GM12875 (cell line): ENCODE results near the gene XPNPEP1.
A peak's percentile ranks its signal among the peaks of the same experiment; 100 is the strongest.

Experiments used
- H3K4me3 ChIP-seq: one replicate; pipeline ENCODE4 v1.5.1; 2011; ENCODE audit warnings: low read depth, low read length, control low read depth
- CTCF ChIP-seq: IDR thresholded peaks from 2 replicates; pipeline ENCODE4 v1.5.1; 2011; ENCODE audit warnings: low read depth, mild to moderate bottlenecking, control low read depth, inconsistent platforms, low read length, moderate library complexity, borderline replicate concordance; ENCODE audit not compliant: insufficient read depth

Gene XPNPEP1

DNA sequence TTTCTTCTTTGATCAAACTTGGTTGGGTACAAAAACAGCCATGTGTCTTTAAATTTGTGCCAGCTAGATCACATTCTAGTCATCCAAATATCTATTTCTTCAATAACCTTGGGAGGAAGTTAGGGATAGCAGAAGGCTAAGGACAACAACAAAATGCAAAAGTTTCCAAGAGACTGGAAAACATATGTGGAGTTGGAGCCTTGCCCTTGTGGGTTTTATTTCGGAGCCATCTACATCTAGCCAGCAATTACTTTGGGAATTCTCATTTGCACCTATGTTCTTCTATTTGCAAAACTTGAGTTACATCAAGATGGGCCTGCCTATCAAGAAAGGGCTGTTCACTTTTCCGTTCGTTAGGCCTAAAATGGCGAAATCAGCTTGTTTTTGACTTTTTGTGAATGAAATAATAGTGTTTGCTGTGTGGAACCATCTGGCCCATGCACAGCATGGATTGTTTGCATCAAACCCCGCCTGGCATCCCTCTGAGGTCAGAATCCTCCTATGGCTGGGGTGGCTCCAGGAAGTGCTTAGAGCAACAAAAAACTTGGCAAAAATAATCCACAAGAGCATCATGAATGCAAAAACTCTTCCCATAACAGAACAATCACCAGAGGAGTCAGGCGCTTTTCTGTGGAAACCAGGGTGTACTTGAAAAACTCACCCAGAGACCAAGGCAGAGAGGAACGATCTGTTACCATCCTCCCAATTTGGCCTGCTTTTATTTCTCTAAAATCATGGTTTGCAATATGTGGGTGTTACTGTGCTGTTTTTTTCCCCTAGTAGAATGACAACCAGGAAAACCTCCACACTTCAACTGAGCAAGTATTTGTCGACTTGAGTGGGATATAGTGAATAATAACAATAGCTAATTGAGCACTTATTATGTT lies 36.2 kb upstream of the XPNPEP1 start:
- TF ChIP-seq CTCF = no peak
- H3K4me3 ChIP-seq = no peak overlapping the region

GRCh38 chr10:109958059-109958458 lies 34.7 kb upstream of the XPNPEP1 start:
- TF ChIP-seq CTCF = no peak
- H3K4me3 ChIP-seq = no peak overlapping the region

DNA sequence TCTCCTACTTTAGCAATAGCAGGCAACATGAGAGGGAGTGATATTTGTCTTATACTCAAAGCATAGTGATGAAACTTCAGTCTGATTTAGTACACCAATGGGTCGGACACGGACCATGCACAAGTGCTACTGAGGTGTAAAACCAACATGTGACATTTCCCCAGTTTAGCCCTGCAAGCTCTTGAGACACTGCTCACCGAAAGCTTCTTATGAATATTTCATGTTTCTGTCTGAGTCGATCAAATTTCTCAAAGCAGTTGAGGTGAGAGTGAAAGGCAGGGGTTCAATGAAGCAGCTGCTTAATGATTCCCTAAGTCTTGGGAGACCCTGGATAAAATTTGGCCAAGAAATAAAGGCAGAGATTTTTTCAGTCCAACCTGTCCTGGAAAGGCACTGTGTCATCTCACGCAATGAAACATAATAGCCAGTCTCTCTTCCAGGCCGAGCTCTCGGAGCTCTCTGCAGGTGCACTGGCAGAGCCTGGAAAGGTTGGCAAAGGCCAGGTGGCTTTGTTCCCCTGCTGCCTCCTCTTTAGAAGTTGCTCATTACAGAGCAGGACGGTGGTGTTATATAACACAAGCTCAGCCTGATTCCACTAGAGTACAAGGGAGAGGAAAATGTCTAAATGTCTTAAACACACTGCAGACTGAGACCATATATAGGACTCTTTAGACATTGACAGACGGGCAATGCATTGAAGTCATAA lies 33.9 kb upstream of the XPNPEP1 start:
- H3K4me3 ChIP-seq = no peak overlapping the region
- no peak for TF ChIP-seq CTCF

DNA sequence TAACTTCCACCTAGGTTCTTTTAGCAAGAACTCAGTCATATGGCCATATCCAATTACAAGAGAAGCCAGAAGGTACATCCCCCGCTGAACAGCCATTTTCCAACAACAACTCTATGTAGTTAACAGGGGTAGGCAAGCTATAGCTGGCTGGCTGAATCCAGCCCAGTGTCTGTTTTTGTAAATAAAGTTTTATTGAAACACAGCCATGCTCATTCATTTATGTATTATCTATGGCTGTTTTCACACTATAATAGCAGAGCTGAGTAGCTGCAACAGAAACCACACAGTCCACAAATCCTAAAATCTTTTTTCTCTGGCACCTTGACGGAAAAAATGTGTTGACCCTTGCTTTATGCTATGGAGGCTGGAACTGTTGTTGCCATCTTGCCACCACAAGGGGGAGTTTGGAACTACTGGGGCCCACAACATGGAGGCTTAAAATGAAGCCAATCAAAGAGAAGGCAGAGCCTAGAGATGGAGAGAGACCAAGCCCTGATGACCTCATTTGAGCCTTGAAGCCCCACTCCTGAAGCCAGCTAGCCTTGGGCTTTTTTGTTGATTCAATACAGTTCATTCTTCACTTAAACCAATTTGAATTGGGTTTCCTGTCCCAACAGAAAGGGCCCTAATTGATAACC lies 33.3 kb upstream of the XPNPEP1 start:
- no peak overlapping the region for H3K4me3 ChIP-seq
- TF ChIP-seq CTCF = peak; percentile 78

DNA sequence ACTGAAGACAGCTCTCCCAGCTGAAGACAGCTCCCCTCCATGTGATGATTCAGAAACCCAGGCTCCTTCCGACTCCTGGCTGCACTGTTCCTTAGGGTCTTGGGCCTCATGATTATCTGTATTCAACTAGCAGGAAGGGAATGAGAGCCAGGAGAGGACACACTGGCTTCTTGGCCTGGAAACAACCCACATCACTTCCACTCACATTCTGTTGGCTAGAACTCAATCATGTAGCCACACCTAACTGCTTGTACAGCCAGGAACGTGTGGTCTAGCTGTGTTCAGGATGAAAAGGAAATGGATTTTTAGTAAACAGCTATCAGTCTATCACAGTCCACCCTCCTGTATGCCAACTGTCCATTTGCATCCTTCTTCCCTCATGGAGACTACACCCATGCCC lies 30.5 kb upstream of the XPNPEP1 start:
- no peak overlapping the region for H3K4me3 ChIP-seq
- no peak for TF ChIP-seq CTCF

DNA sequence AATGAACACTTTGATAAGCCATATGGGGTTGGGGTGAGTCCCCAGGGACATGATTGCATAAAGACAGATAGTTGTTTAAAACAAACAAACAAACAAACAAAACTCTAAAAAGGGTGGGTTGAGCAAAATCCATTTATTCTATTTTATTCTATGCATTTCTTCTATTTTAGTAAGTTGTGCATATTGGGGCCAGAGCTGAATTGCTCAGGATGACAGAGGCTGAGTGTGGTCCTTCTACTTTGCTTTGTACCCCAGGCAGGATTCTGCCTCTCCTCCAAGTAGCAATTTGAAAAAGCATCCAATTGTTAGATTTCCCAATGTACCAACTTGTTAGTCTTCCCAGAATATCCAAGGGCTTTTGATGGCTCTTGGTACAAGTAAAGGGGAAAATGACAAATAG lies 29.2 kb upstream of the XPNPEP1 start:
- no peak overlapping the region for H3K4me3 ChIP-seq
- no peak for TF ChIP-seq CTCF
